ENCODE results near the gene PANX1.

The PANX1 gene

DNA sequence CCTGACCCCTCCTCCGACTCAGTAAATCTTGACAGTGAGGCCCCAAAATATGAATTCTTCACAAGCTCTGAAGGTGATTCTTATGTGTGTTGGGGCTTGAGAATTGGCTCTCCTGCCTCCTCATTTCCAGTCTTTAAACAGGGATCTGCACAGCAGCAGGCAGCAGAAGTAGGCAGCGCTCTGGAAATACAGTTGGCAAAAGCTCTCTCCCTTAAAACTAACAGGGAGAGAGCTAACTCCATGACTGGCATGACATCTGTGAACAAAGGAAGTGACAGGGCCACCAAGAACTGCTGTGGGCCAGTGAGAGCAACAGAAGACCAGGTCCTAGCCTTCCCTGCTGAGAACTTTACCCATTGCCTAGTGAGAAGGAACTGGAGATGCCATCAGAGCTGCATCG is 70.1 kb downstream of the PANX1 start:
- Histone ChIP-seq H3K9me3 (ENCODE audit: insufficient read depth, low read depth, low read length) (no peaks in the 10 kb centered on the region), H2AFZ (ENCODE audit: low read length) (no peak overlapping the region), H3K4me1 (ENCODE audit: insufficient read depth, low read length, poor library complexity, severe bottlenecking) (no peaks in the 10 kb centered on the region), H3K27me3 (ENCODE audit: insufficient read depth, low read length, poor library complexity, severe bottlenecking) (no peaks in the 10 kb centered on the region), H4K20me1 (ENCODE audit: insufficient read depth, low read length, poor library complexity, severe bottlenecking) (no peaks in the 10 kb centered on the region), H3K4me3 (ENCODE audit: low read length, poor library complexity, severe bottlenecking) (no peak overlapping the region), H3K9me2 (replicated peaks; ENCODE audit: low read depth, low read length) (no peaks in the 10 kb centered on the region), H3K36me3 (ENCODE audit: insufficient read depth, low read length) (no peaks in the 10 kb centered on the region), H3K9ac (ENCODE audit: low read depth, low read length, poor library complexity, severe bottlenecking) (no peak overlapping the region), H3K4me2 (ENCODE audit: low read depth, low read length, poor library complexity, severe bottlenecking) (no peak overlapping the region), H3K79me2 (ENCODE audit: insufficient read depth, low read length) (no peaks in the 10 kb centered on the region), H3F3A (ENCODE audit: low read depth) (no peaks in the 10 kb centered on the region)
- TF ChIP-seq CTCF (conservative IDR thresholded peaks at IDR 0.05; ENCODE audit: low read length) (no peak), EZH2phosphoT487 (IDR thresholded peaks at IDR 0.05; ENCODE audit: borderline replicate concordance) (no peak)

- Histone ChIP-seq H3K4me2 (ENCODE audit: low read depth, low read length, poor library complexity, severe bottlenecking) (no peak overlapping the region), H3K9me2 (replicated peaks; ENCODE audit: low read depth, low read length) (no peaks in the 10 kb centered on the region), H3K36me3 (ENCODE audit: insufficient read depth, low read length) (no peaks in the 10 kb centered on the region), H2AFZ (ENCODE audit: low read length) (no peak overlapping the region), H3K4me1 (ENCODE audit: insufficient read depth, low read length, poor library complexity, severe bottlenecking) (no peaks in the 10 kb centered on the region), H3K9me3 (ENCODE audit: insufficient read depth, low read depth, low read length) (no peaks in the 10 kb centered on the region), H4K20me1 (ENCODE audit: insufficient read depth, low read length, poor library complexity, severe bottlenecking) (no peaks in the 10 kb centered on the region), H3K9ac (ENCODE audit: low read depth, low read length, poor library complexity, severe bottlenecking) (no peak overlapping the region), H3F3A (ENCODE audit: low read depth) (no peaks in the 10 kb centered on the region), H3K79me2 (ENCODE audit: insufficient read depth, low read length) (no peaks in the 10 kb centered on the region), H3K4me3 (ENCODE audit: low read length, poor library complexity, severe bottlenecking) (no peak overlapping the region), H3K27me3 (ENCODE audit: insufficient read depth, low read length, poor library complexity, severe bottlenecking) (no peaks in the 10 kb centered on the region)
- TF ChIP-seq EZH2phosphoT487 (IDR thresholded peaks at IDR 0.05; ENCODE audit: borderline replicate concordance): no peak
- no peak for TF ChIP-seq CTCF (conservative IDR thresholded peaks at IDR 0.05; ENCODE audit: low read length)
These were observed 70.8 kb downstream of the PANX1 start for GRCh38 chr11:94199136-94200130.

DNA sequence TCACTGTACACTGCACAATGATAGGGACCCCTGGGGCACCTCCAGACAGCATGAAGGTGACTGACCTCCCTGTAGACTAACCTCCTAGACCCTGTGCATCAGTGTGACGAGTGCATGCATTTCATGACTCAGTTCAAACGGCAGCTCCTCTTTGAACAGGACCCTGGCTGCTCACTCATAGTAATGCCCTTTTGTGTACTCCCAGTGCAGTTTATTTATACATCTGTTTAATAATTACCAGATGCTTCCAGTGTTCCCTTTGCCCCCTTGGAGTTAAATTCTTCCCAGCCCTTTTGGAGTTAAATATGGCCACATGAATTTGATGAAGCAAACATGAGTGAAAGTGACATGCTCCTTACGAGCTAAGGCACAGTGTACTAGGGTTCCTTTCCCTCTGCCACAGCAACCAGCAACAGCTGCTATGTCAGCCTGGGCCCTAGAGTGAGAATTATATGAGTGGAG is 72.4 kb downstream of the PANX1 start:
- Histone ChIP-seq H3K4me2 (ENCODE audit: low read depth, low read length, poor library complexity, severe bottlenecking) (no peak overlapping the region), H2AFZ (ENCODE audit: low read length) (no peak overlapping the region), H3K4me3 (ENCODE audit: low read length, poor library complexity, severe bottlenecking) (no peak overlapping the region)

More for the DNA sequence above, 72.4 kb downstream of the PANX1 start:
- Histone ChIP-seq H3K36me3 (ENCODE audit: insufficient read depth, low read length) (no peaks in the 10 kb centered on the region), H3K4me1 (ENCODE audit: insufficient read depth, low read length, poor library complexity, severe bottlenecking) (no peaks in the 10 kb centered on the region), H3K9me3 (ENCODE audit: insufficient read depth, low read depth, low read length) (no peaks in the 10 kb centered on the region), H4K20me1 (ENCODE audit: insufficient read depth, low read length, poor library complexity, severe bottlenecking) (no peaks in the 10 kb centered on the region), H3K9me2 (replicated peaks; ENCODE audit: low read depth, low read length) (no peaks in the 10 kb centered on the region), H3F3A (ENCODE audit: low read depth) (no peaks in the 10 kb centered on the region), H3K27me3 (ENCODE audit: insufficient read depth, low read length, poor library complexity, severe bottlenecking) (no peaks in the 10 kb centered on the region), H3K79me2 (ENCODE audit: insufficient read depth, low read length) (no peaks in the 10 kb centered on the region), H3K9ac (ENCODE audit: low read depth, low read length, poor library complexity, severe bottlenecking) (no peak overlapping the region)
- TF ChIP-seq CTCF (conservative IDR thresholded peaks at IDR 0.05; ENCODE audit: low read length): no peak
- no peak for TF ChIP-seq EZH2phosphoT487 (IDR thresholded peaks at IDR 0.05; ENCODE audit: borderline replicate concordance)
